ENCODE measurements around the gene LCLAT1.

- no peak for TF ChIP-seq POLR2A (IDR thresholded peaks at IDR 0.05; ENCODE audit: low read depth, low read length)
- TF ChIP-seq POLR2AphosphoS5 (IDR thresholded peaks at IDR 0.05; ENCODE audit: low read depth, low read length), result no peak
- no peak for TF ChIP-seq TAF1 (IDR thresholded peaks at IDR 0.05; ENCODE audit: borderline replicate concordance, low read depth, low read length)
Measured at GRCh38 chr2:30691948-30692828, 245.1 kb downstream of the LCLAT1 start.

Measured in GM12892 (cell line).